Right lobe of liver (tissue), 6 donors: Measurements from ENCODE around the gene NT5DC1. TPM values are rescaled to one million over a fixed set of nuclear protein-coding genes. Genes with fewer than 3 reads are reported as not detected.

Experiments used
- ATAC-seq, 4 donors: fragments of 200-7000 bp; cut with Tn5 transposase; one replicate each; pipeline ENCODE4 v1.9.1; 2020; ENCODE audit warnings: mild to moderate bottlenecking in 4 of 4, moderate library complexity in 4 of 4
- DNase-seq, 3 donors: peaks; one replicate each; pipeline ENCODE4 v3.0.0-alpha.2; 2020
- H3K27ac ChIP-seq, 3 donors: fragments of 200-600 bp; one replicate each; pipeline ENCODE4 v1.8.0; 2022
- H3K27me3 ChIP-seq, 2 donors: fragments of 200-600 bp; one replicate each; pipeline ENCODE4 v1.8.0; 2022
- H3K36me3 ChIP-seq, 4 donors: fragments of 200-600 bp; sonication (generic) in 1 of 4; one replicate each; pipeline versions ENCODE4 v1.5.1 to v1.8.0; 2017 to 2022; ENCODE audit warnings: control low read depth in 1 of 4
- H3K4me1 ChIP-seq, 4 donors: fragments of 200-600 bp; sonication (generic) in 1 of 4; one replicate each; pipeline versions ENCODE4 v1.5.1 to v1.8.0; 2017 to 2022; ENCODE audit warnings: control low read depth in 1 of 4
- H3K4me3 ChIP-seq, 3 donors: fragments of 200-600 bp; one replicate each; pipeline ENCODE4 v1.8.0; 2022
- H3K9me3 ChIP-seq, 4 donors: fragments of 200-600 bp; sonication (generic) in 1 of 4; one replicate each; pipeline versions ENCODE4 v1.5.1 to v1.8.0; 2017 to 2022; ENCODE audit warnings: control low read depth in 1 of 4
- CTCF ChIP-seq, 4 donors: fragments of 200-600 bp in 3 of 4; fragments of 450-650 bp in 1 of 4; IDR thresholded peaks; one replicate each; pipeline versions ENCODE4 v1.5.1 to v1.8.0; 2016 to 2022; ENCODE audit warnings: antibody characterized with exemption in 4 of 4, mild to moderate bottlenecking in 2 of 4
- POLR2A ChIP-seq: fragments of 450-650 bp; IDR thresholded peaks from one replicate; pipeline ENCODE4 v1.6.1; 2017; ENCODE audit warnings: antibody characterized with exemption, mild to moderate bottlenecking
- whole genome bisulfite sequencing: methylation state at CpG from one replicate; pipeline ENCODE4 v1.1.6; 2018; ENCODE audit warnings: low coverage, low lambda C conversion rate; ENCODE audit not compliant: insufficient coverage; ENCODE audit errors: missing lambda C conversion rate; 5-methylcytosine and 5-hydroxymethylcytosine counted together
- intact Hi-C, 2 donors: fragments of 100-400 bp; cut with DNase I; formaldehyde crosslinking; loops; one replicate each; pipeline versions ENCODE4 v1.11.2 to v1.14.1; 2022
- total RNA-seq, 6 experiments: library from RNA; depleted of rRNA in 2 of 6; stranded (reverse); fragments of >200 nt in 2 of 6; fragmentation: NEBNext Ultra II Directional in 3 of 6; extraction: Animal tissue kit (Norgen Biotek cat#: 25700) in 3 of 6; gene quantifications; one replicate each; pipeline versions ENCODE4 v1.1.0 to v1.2.4, GENCODE V29; 2016 to 2023
- donor health status: DM: no; HTN: yes; CAD: no.
- donor health status: DM: no; HTN: no; CAD: no.
- donor health status: DM: no; HTN: no; CAD: no.
- donor health status: DM: no; HTN: yes; CAD: no.
- donor health status: DM: no; HTN: yes; CAD: no.

The NT5DC1 gene
- total RNA-seq, 6 experiments from 2014 or later: 8.5 to 49.1 (median 34.8) TPM

GRCh38 chr6:116173928-116174327 is 73.3 kb downstream of the NT5DC1 start:
- H3K27me3 ChIP-seq: no peaks in the 10 kb centered on the region
- ATAC-seq: no peak
- H3K27ac ChIP-seq: no peak overlapping the region
- no peak for TF ChIP-seq CTCF (IDR thresholded peaks at IDR 0.05)
- H3K4me1 ChIP-seq: no peaks in the 10 kb centered on the region
- WGBS: 64% methylated on average over 3 of the region's 3 CpGs
- H3K4me3 ChIP-seq: no peak overlapping the region
- intact Hi-C loops: no loop called here
- peaks cover 0 to 4% (median 0%) of the 10 kb centered on the region in 4 donors for H3K9me3 ChIP-seq
- DNase-seq: no peak
- H3K36me3 ChIP-seq: no peaks in the 10 kb centered on the region

- 91% methylated on average over 2 of the region's 2 CpGs for WGBS
Measured at GRCh38 chr6:116175344-116175743, 74.7 kb downstream of the NT5DC1 start.

GRCh38 chr6:116176596-116176995 is 75.9 kb downstream of the NT5DC1 start:
- DNase-seq: no peak
- TF ChIP-seq CTCF (IDR thresholded peaks at IDR 0.05) (no peak), POLR2A (no peak)
- Histone ChIP-seq H3K4me3 (no peak overlapping the region), H3K9me3 (peaks cover 0 to 4% (median 0%) of the 10 kb centered on the region in 4 donors), H3K4me1 (no peaks in the 10 kb centered on the region), H3K27ac (no peak overlapping the region), H3K36me3 (no peaks in the 10 kb centered on the region), H3K27me3 (no peaks in the 10 kb centered on the region)
- 77% methylated on average over 2 of the region's 2 CpGs for WGBS
- intact Hi-C loops: no loop called here
- ATAC-seq: no peak

More at GRCh38 chr6:116175344-116175743, 74.7 kb downstream of the NT5DC1 start:
- Histone ChIP-seq H3K27ac (no peak overlapping the region), H3K4me3 (no peak overlapping the region), H3K27me3 (no peaks in the 10 kb centered on the region), H3K4me1 (no peaks in the 10 kb centered on the region), H3K9me3 (peaks cover 0 to 4% (median 0%) of the 10 kb centered on the region in 4 donors), H3K36me3 (no peaks in the 10 kb centered on the region)
- ATAC-seq (no peak), DNase-seq (no peak)
- intact Hi-C loops: no loop called here
- TF ChIP-seq CTCF (IDR thresholded peaks at IDR 0.05): no peak
- no peak for TF ChIP-seq POLR2A

- no peak for TF ChIP-seq POLR2A
- intact Hi-C loops: no loop called here
- Histone ChIP-seq H3K4me1 (no peaks in the 10 kb centered on the region), H3K27ac (no peak overlapping the region), H3K9me3 (no peaks in the 10 kb centered on the region), H3K4me3 (no peak overlapping the region), H3K36me3 (no peaks in the 10 kb centered on the region), H3K27me3 (no peaks in the 10 kb centered on the region)
- DNase-seq: no peak
- no peak for ATAC-seq
Measured at GRCh38 chr6:116180375-116180774, 79.7 kb downstream of the NT5DC1 start.

- no peak for ATAC-seq
- 73% methylated on average over 2 of the region's 2 CpGs for WGBS
- H3K4me1 ChIP-seq: no peaks in the 10 kb centered on the region
- H3K4me3 ChIP-seq: no peak overlapping the region
- TF ChIP-seq POLR2A (no peak), CTCF (IDR thresholded peaks at IDR 0.05) (no peak)
- DNase-seq: no peak
- H3K27me3 ChIP-seq: no peaks in the 10 kb centered on the region
- no peak overlapping the region for H3K27ac ChIP-seq
- intact Hi-C loops: no loop called here
- H3K36me3 ChIP-seq: no peaks in the 10 kb centered on the region
- no peaks in the 10 kb centered on the region for H3K9me3 ChIP-seq
Measured at GRCh38 chr6:116189472-116189871, 88.8 kb downstream of the NT5DC1 start.
